Measurements from ENCODE around the gene TEX29.

Gene TEX29

DNA sequence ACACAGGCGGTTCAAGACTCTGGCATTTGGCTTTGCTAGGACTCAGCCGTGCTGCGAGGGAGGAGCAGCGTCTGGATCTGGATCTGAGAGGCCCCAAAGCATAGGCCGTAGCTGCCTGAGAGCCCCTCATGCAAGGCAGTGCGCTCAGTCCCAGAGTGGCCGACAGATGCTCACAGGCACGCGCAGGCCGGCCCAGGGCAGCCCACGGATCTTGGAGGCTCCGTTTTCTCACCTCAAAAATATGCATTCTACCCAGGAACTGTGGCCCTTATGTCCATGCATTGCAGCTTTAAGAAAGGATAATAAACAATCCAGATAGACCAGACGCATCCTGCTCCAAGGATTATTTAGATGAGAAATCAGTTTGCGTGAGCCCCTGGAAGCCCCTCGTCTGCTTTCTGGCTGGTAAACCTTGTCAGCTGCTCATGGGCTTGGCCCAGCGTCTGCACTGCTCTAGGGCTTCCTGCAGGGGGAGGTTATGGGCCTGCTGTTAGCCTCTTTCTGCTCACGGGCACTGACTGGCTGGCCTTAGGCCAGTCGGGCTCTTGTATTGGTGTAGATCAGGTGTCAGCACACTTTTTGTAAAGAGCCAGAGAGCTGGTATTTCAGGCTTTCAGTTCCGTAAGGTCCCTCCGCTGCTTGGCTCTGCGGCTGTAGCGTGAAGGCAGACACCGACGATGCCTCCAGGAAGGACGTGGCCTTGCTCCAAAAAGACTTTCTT, 24.2 kb downstream of the TEX29 start:
- no peak for DNase-seq

DNA sequence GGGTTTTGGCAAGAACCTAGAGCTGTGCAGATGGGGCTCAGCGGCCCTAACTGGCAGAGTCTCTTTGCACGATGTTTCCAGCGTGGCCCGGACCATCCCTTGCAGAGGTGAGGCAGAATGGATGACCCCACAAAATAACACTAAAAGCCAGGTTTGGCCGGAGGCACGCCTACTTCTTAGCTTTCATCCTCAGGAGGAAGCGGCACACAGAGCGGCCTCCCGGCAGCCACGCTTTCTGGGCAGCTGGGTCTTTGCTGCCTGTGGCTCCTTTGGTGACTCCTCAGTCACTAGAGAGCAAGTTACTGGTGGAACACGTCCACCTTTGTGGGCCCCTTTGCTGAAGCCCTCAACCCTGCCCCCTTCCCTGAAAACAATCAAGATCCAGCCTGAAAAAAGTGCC, 25.2 kb downstream of the TEX29 start:
- no peak for DNase-seq

DNA sequence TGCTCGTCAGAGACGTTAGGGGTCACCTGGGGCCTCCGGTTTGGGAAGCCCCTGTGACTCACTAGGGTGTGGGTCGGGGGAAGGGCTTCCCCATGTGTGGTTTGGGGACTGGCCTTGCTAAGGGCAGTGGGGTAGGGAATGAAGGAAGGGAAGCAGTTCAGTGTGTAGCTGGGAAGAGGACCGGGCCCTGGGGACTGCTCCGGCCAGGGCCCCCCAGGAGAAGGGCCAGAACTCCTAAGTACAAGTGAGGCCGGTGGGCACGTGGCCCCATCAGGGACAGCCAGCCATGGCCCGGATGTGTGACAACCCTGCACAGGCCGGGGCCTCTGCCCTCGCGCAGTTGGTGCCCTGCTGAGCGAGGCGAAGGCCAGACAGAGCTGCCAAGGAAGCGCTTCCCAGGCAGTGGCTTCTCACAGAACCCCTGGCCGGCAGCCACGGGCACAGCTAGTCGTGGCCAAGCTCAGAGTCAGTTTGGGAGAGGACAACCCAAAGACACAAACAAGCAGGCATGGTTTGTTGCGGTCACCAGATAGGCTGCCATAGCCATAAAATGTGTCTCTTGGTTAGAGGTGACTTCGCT, 25.7 kb downstream of the TEX29 start:
- no peak for DNase-seq

DNA sequence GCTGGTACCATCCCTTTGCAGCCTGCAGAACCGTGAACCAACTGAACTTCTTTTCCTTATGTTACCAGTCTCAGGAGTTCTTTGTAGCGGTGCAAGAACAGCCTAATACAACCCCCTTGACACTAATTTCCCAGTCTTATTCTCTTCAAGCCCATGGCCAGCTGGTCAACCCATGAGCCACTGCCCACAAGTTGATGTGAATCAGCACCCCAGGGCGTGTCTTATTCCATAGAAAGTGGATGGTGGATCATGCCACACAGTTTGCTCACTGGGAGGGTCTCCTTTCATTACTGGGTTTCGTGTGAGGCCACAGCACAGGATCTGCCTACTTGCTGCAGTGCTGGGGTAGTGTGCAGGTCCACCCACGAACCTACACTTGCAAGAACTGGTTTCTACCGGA, 27.0 kb downstream of the TEX29 start:
- DNase-seq, result no peak

DNA sequence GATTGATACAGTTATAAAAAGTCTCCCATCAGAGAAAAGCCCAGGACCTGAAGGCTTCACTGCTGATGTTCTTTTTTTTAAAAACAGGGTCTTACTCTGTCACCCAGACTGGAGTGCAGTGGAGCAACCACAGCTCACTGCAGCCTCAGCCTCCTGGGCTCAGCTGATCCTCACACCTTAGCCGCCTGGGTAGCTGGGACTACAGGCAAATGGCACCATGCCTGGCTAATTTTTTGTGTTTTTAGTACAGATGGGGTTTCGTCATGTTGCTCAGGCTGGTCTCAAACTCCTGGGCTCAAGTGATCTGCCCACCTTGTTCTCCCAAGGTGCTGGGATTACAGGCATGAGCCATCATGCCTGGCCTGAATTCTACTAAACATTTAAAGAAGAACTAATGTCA, 33.1 kb downstream of the TEX29 start:
- DNase-seq, result no peak

DNA sequence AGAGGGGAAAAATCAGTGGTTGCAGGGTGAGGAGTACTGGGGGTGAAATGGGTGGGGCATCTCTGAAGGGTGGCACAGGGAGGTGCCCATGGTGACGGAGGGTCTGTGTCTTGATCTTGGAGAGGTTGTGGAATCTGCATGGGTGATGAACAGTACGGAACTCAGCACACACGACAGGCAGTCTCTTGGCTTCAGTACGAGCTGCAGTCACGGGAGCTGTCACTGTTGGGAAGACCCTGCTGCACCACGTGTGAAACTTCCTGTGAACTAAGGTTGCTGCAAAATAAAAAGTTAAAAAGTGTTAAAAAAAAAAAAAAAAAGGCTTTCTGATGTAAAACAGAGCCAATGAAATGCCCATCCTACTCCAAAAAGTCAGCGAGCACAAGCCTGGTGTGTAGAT, 34.3 kb downstream of the TEX29 start:
- no peak for DNase-seq

DNA sequence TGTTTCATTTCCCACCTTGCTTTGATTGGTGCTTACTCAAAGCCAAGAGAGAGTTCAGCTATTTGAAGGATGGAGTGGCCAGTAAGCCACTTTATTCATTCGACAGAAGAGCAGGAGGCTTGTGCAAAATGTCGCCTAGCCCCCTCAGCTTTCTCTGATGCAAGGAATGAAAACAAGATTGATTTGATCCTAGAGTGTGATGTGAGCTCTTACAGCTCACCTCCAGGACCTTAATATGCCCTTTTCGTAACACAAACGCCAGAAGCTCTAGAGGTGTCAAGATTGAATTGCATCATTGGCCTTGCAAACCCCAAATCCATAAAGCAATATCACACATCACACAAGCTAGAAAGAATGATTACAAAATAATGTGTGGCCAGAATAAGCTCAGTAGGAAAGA, 36.4 kb downstream of the TEX29 start:
- no peak for DNase-seq

DNA sequence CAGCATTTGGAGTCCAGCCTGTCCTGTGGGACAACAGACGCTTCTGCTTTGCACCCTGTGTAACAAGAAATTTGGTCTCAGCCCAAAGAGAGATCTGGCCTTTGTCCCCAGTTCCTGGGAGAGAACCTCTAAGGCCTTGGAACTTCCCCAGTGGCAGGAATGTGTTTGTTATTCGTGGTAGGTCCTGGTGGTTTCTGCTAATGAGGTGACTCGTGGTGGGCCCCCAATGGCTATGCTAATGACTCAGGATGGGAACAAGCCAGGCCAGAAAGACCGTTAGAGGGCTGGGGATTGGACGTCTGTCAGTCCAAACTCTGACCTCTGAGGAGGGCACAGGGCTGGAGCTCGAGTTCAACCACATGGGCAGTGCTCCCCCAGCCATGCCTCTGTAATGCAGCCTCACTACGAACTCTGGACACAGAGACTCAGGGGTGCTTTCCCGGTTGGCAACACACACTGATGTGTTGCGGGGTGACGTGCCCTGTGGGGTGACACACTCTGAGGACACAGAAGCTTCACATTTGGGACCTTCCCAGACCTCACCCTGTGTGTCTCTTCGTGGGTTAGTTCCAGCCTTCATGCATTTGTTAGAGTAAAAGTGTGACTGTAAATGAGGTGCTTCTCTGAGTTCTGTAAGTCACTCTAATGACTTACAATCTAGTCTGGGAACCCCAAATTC, 38.9 kb downstream of the TEX29 start:
- DNase-seq, result no peak

DNA sequence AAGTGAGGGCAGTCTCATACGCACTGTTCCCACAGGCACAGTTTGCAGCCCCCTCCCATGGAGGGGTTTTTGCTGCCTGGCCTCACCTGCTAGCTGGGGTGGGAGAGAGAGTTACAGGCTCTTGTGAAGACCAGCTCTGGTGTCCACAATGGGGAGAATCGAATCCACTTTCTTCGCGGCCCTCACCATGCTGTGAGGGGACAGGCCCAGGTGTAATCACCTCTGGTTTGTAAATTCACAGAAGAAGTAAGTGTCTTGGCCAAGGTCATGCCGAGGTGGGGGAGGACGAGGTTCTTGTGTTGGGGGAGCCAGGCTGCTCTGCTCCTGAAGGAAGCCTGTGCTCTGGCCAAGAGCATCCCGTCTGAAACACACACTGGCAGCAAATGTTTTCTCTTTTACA, 39.5 kb downstream of the TEX29 start:
- no peak for DNase-seq

DNA sequence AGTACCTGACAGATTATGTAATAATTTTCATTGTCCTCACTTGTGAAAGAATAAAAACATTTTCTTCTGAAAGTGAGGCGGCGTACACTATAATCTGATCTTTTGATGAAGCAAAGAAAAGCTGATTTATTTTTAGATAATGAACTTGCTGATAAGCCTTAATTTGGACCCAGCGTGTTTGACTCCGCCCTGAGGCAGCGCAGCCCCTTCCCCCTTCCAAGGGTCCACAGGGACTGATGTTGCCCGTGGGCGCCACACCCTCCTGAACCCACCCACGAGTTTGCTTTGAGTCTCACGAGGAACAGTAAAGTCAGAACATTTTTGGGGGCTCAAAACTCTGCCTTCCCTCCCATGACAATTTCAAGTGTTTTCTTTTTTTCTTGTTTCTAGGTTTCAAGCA, 40.0 kb downstream of the TEX29 start:
- no peak for DNase-seq

DNA sequence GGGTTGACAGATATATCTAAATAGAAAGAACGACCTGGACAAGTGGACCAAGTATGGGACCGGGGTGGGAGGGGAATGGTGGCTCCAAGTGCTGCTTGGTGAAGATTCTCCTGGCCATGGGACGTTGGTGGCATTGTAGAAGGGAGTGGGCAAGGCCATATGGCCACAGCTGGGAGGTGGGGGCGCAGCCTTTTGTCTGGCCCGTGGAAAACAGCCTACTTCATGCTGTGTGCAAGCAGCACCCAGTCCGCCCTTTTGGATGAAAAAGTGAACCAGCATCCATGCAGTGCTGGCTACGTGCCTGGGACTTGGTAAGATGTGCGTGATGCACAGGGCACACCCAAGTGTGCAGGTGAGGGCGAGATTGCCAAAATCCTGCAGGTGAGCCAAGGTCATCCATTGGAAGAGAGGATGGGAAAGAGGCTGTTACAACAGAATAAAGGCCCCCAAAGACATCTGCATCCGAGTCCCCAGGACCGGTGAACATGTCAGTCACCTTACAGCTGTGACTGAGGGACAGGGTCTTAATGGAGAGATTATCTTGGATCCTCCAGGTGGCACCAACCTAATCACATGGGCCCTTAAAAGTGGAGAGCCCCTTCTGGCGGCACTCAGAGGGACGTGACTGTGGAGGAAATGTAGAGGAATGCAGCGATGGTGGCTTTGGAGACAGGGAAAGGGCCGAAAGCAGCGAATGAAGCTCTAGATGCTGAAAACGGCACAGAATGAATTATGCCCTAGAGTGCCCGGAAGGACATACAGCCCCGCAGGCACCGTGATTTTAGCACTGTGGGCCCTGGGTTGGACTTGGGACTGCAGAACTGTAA, 40.8 kb downstream of the TEX29 start:
- no peak for DNase-seq

DNA sequence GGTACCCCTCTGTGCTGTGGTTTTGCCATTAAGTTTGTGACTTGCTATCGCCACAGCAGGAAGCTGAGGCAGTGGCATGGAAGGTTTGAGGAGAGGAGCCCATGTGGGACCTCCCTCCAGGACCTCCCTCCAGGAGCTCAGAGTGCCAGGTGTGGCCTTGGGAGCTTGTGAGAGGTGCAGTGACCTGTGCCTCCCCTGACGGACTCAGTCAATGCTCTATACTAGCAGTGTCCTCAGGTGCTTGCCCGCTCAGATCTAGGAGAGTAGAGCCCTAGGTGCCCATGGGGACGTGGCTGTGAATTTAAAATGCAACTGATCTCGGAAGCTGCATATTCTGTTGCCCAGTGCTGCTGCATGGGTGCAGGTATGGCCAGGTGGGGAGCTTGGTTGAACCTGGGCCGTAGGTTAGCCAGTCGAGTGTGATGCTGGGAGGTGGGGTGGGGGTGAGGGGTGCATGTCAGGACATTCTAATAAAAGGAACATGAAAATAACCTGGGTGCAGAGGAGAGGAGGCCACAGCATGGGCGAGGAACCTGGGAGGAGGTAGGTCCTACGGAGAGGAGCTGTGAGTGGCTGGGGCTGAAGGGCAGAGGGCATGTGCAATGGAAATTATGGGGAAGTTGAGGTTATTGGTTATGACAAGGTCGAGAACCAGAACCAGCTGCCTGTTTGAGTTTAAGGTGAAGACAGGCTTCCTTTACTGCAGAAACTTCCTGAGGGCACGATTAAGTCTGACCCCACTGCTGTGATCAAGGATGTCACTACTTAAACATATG, 41.6 kb downstream of the TEX29 start:
- DNase-seq, result no peak

DNA sequence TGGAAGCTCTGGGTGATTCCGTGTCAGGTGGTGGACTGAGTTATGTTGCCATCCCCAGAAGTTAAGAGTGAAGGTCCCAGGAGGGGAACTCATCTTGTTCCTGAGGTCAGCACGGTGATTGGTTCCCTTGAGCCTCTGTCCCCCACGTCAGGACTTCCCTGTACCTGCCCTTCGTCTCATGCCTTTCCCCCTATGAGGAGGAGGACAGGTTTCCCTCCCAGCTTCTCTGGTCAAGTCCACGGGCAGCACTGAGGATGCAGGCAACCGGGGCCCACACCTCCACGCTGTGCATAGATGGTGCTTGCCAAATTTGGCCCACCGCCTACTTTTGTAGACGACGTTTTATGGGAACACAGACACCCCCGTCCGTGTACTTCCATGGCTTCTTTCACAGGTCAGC, 42.7 kb downstream of the TEX29 start:
- no peak for DNase-seq

DNA sequence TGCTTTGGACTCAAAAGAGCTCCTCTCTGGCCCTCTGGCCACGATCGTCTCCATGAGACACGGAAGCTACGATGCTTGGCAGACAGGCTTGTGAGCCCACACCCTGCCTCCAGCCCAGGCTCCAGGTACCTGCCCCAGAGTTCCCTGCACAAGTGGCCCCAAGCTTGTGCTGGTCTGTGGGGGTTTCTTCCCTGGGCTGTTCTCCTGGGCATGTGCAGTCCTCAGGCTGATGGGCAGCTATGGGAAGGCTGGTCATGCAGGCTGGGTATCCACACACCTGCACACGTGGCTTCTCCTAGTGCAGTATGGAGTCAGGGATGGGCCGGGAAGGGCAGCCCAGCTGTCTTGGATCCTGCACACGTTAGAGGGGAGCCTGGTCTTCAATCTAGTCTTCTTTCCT, 43.1 kb downstream of the TEX29 start:
- DNase-seq, result no peak

DNA sequence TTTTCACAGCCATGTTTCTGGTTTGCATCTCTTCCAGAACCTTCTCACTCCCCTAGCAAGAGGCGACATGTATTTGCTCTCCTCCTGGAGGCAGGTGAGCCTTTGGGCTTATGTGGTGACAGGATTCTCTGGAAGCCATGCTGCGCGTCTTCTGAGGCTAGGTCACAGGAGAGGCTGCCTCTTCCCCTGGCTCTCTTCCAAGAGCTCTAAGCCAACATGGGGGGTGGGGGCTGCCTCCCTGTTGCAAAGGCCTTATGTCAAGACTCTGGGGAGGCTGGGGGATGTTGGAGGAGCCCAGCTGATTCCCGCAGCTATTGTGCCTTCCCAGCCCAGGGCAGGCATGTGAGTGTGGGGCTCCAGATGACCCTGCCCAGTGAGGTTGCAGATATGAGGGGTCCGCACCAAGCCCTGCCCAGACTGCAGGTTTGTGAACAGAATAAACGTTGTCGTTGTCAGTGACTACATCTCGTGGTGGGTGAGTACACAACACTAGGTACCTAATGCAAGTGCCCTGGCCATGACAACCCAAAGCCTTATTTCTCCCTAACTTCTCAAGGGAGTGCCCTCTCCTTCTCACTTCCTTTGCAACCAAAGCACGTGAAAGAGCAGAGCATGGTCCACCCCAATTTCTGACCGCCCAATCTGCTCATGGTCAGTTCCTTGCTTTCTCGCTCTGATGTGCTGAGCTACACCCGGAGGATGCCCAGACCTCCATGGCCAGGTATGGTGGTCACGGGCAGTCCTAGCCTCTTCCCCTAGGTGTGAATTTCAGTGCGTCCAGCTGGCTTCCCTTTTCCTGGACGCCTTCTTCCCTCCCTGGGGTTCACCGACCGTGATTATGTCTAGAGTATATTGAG, 44.9 kb downstream of the TEX29 start:
- no peak for DNase-seq

DNA sequence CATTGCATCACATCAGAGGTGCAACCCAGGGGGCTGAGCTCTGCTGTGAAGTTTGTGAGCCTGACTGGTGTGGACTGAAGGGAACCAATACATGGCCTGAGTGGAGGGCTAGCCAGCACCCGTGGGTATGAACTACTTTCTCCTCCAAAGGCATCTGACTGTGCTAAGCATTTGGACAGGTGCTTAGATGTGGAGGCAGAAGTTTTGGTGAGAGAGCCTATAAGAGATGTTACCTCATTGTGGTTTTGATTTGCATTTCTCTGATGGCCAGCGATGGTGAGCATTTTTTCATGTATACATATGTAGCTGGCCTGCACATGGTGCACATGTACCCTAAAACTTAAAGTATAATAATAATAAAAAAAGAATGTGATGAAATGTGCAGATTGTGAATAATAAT, 46.9 kb downstream of the TEX29 start:
- DNase-seq, result no peak

DNA sequence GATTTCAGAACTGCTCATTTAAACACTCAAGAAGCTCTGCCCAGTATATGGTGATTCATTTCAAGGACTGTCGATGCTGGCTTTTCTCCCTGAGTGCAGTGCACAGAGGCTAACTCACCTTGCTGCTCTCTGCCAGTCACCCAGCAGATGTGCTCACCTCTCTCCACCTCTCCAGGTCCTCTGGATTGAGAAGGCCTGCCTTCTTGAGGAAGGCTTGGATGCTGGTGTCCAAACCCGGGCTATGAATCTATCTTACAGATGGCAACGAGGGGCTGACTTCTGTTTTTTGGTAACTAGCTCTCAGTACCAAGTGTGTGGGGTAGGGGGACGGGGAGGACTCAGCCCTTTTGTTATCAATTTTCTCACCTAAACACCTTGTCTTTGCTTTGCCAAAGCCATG, 47.6 kb downstream of the TEX29 start:
- DNase-seq, result no peak

DNA sequence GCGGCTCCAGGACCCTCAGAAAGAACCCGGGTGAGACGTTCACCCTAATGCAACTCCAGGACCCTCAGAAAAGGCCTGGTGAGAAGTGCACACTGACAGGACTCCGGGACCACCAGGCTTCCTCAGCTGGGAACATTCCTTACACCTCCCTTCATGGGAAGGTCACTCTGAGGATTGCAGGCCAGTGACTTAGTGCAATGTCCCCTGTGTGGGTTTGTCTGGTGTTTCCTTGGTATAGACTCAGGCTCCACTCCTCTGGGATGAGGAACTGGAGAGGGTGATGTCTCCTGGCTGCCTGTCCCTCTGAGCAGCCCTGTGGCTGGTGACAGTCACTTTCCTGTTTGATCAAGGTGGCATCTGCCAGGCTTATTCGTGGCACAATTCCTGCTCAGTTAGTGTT, 49.7 kb downstream of the TEX29 start:
- no peak for DNase-seq

DNA sequence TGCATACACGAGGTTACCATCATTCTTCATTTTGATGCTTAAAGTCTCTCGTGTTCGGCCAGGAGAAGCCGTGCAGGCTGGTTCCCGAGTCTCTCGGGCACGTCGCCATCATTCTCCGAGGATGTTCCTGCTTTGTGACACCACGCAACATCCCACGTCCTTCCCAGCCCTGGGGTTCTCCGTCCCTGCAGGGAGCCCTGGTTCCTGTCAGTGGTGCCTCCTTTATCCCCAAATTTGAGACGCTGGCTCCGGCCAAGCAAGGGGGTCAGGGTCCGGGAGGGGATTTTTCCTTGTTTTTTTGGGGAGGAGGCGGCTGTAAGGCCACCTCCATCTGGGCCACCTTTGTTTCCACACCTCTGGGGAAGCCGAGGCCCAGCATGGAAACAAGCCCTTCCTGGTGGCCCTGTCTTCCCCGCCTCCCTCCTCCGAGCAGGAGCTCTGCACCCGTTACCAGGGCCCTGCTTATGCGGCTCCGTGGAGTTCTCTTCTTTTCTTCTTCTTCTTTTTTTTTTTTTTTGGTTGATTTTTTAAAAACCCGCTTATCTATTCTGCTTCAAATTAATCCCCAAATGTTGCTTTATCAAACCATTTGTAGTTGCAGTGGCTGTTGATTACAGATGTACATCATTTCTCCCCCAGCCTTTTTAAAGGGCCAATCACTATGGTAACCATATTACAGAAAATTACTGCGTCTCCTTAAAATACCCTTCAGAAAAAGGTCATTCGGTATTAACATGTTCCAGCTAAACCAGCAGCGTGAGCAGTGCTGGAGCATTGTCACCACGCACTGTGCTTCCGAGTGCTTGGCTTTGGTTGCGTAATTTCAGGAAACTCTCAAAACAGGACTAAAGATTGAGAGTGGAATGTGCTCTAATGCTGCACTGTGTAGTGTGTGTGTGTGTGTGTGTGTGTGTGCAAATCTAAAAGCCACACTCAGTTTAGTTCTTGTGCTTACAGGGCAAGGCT, 50.4 kb downstream of the TEX29 start:
- DNase-seq, result no peak

DNA sequence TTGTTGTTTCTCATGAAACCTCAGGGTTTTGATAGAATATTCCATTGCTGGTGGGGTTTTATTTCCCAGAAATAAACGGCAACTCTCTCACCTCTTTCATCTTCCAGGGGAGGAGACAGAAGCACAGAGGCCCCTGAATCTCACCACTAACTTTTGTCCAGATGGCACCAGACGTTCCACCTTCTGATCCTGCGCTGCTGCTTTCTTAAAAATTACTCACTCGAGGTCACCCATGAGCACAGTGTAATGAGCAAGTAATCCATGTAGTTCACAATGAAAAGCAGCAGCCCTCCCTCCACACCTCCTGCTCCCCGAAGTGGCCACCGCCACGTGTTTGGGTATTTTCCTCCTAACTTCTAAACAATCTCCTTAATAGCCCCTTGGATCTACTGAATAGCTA, 51.3 kb downstream of the TEX29 start:
- DNase-seq, result no peak
